ENCODE measurements around the gene MALT1.

MALT1 gene

GRCh38 chr18:58789876-58790240, 118.6 kb downstream of the MALT1 start:
- no peak for TF ChIP-seq CTCF (IDR thresholded peaks at IDR 0.05; ENCODE audit: unreplicated experiment in 3 of 3)
- no peak overlapping the region for H3K4me3 Mint-ChIP-seq
- H3K27ac Mint-ChIP-seq: peak overlapping the region; percentile 97 to 98 (median 98)
- H3K4me1 Mint-ChIP-seq: peaks cover 26% of the 10 kb centered on the region
- peaks cover 2% of the 10 kb centered on the region for H3K9me3 Mint-ChIP-seq
- H3K36me3 Mint-ChIP-seq (ENCODE audit: low read depth): no peaks in the 10 kb centered on the region
- H3K27me3 Mint-ChIP-seq (ENCODE audit: low read depth): no peaks in the 10 kb centered on the region

- Mint-ChIP-seq H3K9me3 (peaks cover 2% of the 10 kb centered on the region), H3K4me1 (peaks cover 20% of the 10 kb centered on the region)
Observed at GRCh38 chr18:58792086-58792485, 120.8 kb downstream of the MALT1 start.

GRCh38 chr18:58793361-58793760, 122.1 kb downstream of the MALT1 start:
- Mint-ChIP-seq H3K4me3 (no peak overlapping the region), H3K4me1 (peaks cover 20% of the 10 kb centered on the region), H3K27me3 (ENCODE audit: low read depth) (no peaks in the 10 kb centered on the region), H3K27ac (peak overlapping the region; percentile 90 to 95 (median 95)), H3K36me3 (ENCODE audit: low read depth) (no peaks in the 10 kb centered on the region), H3K9me3 (no peaks in the 10 kb centered on the region)
- no peak for TF ChIP-seq CTCF (IDR thresholded peaks at IDR 0.05; ENCODE audit: unreplicated experiment in 3 of 3)

More at GRCh38 chr18:58792086-58792485, 120.8 kb downstream of the MALT1 start:
- no peak for TF ChIP-seq CTCF (IDR thresholded peaks at IDR 0.05; ENCODE audit: unreplicated experiment in 3 of 3)
- Mint-ChIP-seq H3K36me3 (ENCODE audit: low read depth) (no peaks in the 10 kb centered on the region), H3K4me3 (no peak overlapping the region), H3K27ac (peak overlapping the region in 2 of 3 experiments; percentile 33 to 43), H3K27me3 (ENCODE audit: low read depth) (no peaks in the 10 kb centered on the region)

GRCh38 chr18:58796220-58796619, 125.0 kb downstream of the MALT1 start:
- no peak overlapping the region for H3K4me3 Mint-ChIP-seq
- H3K9me3 Mint-ChIP-seq: no peaks in the 10 kb centered on the region
- peaks cover 14% of the 10 kb centered on the region for H3K4me1 Mint-ChIP-seq
- no peak for TF ChIP-seq CTCF (IDR thresholded peaks at IDR 0.05; ENCODE audit: unreplicated experiment in 3 of 3)
- H3K27me3 Mint-ChIP-seq (ENCODE audit: low read depth): no peaks in the 10 kb centered on the region
- H3K36me3 Mint-ChIP-seq (ENCODE audit: low read depth): no peaks in the 10 kb centered on the region
- peak overlapping the region in 1 of 3 experiments; percentile 59 for H3K27ac Mint-ChIP-seq

GRCh38 chr18:58800582-58800981, 129.3 kb downstream of the MALT1 start:
- peak overlapping the region in 1 of 3 experiments; percentile 58 for H3K27ac Mint-ChIP-seq
- no peaks in the 10 kb centered on the region for H3K36me3 Mint-ChIP-seq (ENCODE audit: low read depth)
- no peaks in the 10 kb centered on the region for H3K9me3 Mint-ChIP-seq
- TF ChIP-seq CTCF (IDR thresholded peaks at IDR 0.05; ENCODE audit: unreplicated experiment in 3 of 3): no peak
- peaks cover 10% of the 10 kb centered on the region for H3K4me1 Mint-ChIP-seq
- H3K4me3 Mint-ChIP-seq: no peak overlapping the region
- H3K27me3 Mint-ChIP-seq (ENCODE audit: low read depth): no peaks in the 10 kb centered on the region

- Mint-ChIP-seq H3K4me3 (no peak overlapping the region), H3K27me3 (ENCODE audit: low read depth) (no peaks in the 10 kb centered on the region), H3K4me1 (peaks cover 22% of the 10 kb centered on the region), H3K36me3 (ENCODE audit: low read depth) (no peaks in the 10 kb centered on the region), H3K9me3 (no peaks in the 10 kb centered on the region), H3K27ac (no peak overlapping the region)
- no peak for TF ChIP-seq CTCF (IDR thresholded peaks at IDR 0.05; ENCODE audit: unreplicated experiment in 3 of 3)
Observed at GRCh38 chr18:58802959-58803358, 131.7 kb downstream of the MALT1 start.
